Bronchial epithelial cell (primary cell): ENCODE results near the gene DUSP16. TPM values are rescaled to one million over a fixed set of nuclear protein-coding genes. Genes with fewer than 3 reads are reported as not detected.

Source experiments
- DNase-seq: peaks from one replicate; pipeline ENCODE4 v3.0.0-alpha.2; 2010; ENCODE audit warnings: low read depth
- FAIRE-seq: peaks from 2 replicates; lab custom pipeline; 2011; peaks lifted over from hg19 to GRCh38; lab: Jason Lieb, UNC
- H3K27me3 ChIP-seq: 2 replicates; pipeline ENCODE4 v1.5.1; 2011; ENCODE audit warnings: low read length; ENCODE audit not compliant: control insufficient read depth, insufficient read depth
- H3K36me3 ChIP-seq: 2 replicates; pipeline ENCODE4 v1.5.1; 2011; ENCODE audit warnings: low read length; ENCODE audit not compliant: control insufficient read depth, insufficient read depth
- H3K4me3 ChIP-seq: 2 replicates; pipeline ENCODE4 v1.5.1; 2011; ENCODE audit warnings: mild to moderate bottlenecking, low read depth, low read length, control low read depth
- CTCF ChIP-seq: IDR thresholded peaks from 2 replicates; pipeline ENCODE4 v1.5.1; 2011; ENCODE audit warnings: mild to moderate bottlenecking, moderate library complexity, low read length, control low read depth, inconsistent platforms; ENCODE audit not compliant: insufficient read depth, severe bottlenecking
- total RNA-seq: library from RNA; depleted of rRNA; stranded (reverse); fragments of >200 nt; gene quantifications from 2 replicates; pipeline ENCODE4 v1.2.1, GENCODE V29; 2014

Gene DUSP16
- total RNA-seq, 1 donor from 2014 or later, result 14.2 TPM

- no peaks in the 10 kb centered on the region for H3K27me3 ChIP-seq
- no peak overlapping the region for H3K4me3 ChIP-seq
- no peak for TF ChIP-seq CTCF
- DNase-seq (no peak), FAIRE-seq (no peak)
- no peaks in the 10 kb centered on the region for H3K36me3 ChIP-seq
These were observed 73.7 kb downstream of the DUSP16 start for GRCh38 chr12:12488823-12489550.

GRCh38 chr12:12488296-12488695, 74.4 kb downstream of the DUSP16 start:
- FAIRE-seq, result no peak

GRCh38 chr12:12487490-12487889, 75.2 kb downstream of the DUSP16 start:
- FAIRE-seq (no peak), DNase-seq (no peak)
- Histone ChIP-seq H3K36me3 (no peaks in the 10 kb centered on the region), H3K4me3 (no peak overlapping the region), H3K27me3 (no peaks in the 10 kb centered on the region)
- no peak for TF ChIP-seq CTCF

More at GRCh38 chr12:12488296-12488695, 74.4 kb downstream of the DUSP16 start:
- Histone ChIP-seq H3K4me3 (no peak overlapping the region), H3K27me3 (no peaks in the 10 kb centered on the region), H3K36me3 (no peaks in the 10 kb centered on the region)
- no peak for DNase-seq
- TF ChIP-seq CTCF, result no peak

GRCh38 chr12:12486661-12487240, 75.9 kb downstream of the DUSP16 start:
- no peak for TF ChIP-seq CTCF
- Histone ChIP-seq H3K36me3 (no peaks in the 10 kb centered on the region), H3K4me3 (no peak overlapping the region), H3K27me3 (no peaks in the 10 kb centered on the region)
- DNase-seq (no peak), FAIRE-seq (no peak)

- Histone ChIP-seq H3K4me3 (no peak overlapping the region), H3K36me3 (no peaks in the 10 kb centered on the region), H3K27me3 (no peaks in the 10 kb centered on the region)
- DNase-seq (no peak), FAIRE-seq (no peak)
- TF ChIP-seq CTCF, result no peak
These were observed 79.2 kb downstream of the DUSP16 start for GRCh38 chr12:12483438-12483837.
